Skeletal muscle tissue (tissue), 5 donors: ENCODE results near the gene HINT3. TPM values are rescaled to one million over a fixed set of nuclear protein-coding genes. Genes with fewer than 3 reads are reported as not detected.
"Not testable (repeated sequence)": the region's sequence is repeated elsewhere in the genome, so short reads cannot be mapped to it uniquely, and the experiment has no call there.

Experiments
- H3K27ac ChIP-seq: one replicate; pipeline ENCODE4 v1.7.0; 2013; ENCODE audit warnings: mild to moderate bottlenecking, low read depth, low read length, inconsistent platforms
- H3K27me3 ChIP-seq, 3 donors: one replicate each; pipeline ENCODE4 v1.7.0; 2013; ENCODE audit warnings: low read length in 3 of 3; ENCODE audit not compliant: control insufficient read depth in 3 of 3, insufficient read depth in 3 of 3
- H3K36me3 ChIP-seq, 3 donors: one replicate each; pipeline ENCODE4 v1.7.0; 2013; ENCODE audit warnings: low read length in 3 of 3; ENCODE audit not compliant: control insufficient read depth in 3 of 3, insufficient read depth in 3 of 3
- H3K4me1 ChIP-seq, 3 donors: one replicate each; pipeline ENCODE4 v1.7.0; 2013; ENCODE audit warnings: low read length in 3 of 3, mild to moderate bottlenecking in 3 of 3; ENCODE audit not compliant: control insufficient read depth in 3 of 3, insufficient read depth in 3 of 3
- H3K4me3 ChIP-seq, 3 donors: one replicate each; pipeline ENCODE4 v1.7.0; 2013; ENCODE audit warnings: low read length in 3 of 3
- H3K9ac ChIP-seq, 3 donors: one replicate each; pipeline ENCODE4 v1.7.0; 2013; ENCODE audit warnings: low read length in 3 of 3, mild to moderate bottlenecking in 3 of 3, moderate library complexity in 2 of 3, low read depth in 1 of 3
- H3K9me3 ChIP-seq, 3 donors: one replicate each; pipeline ENCODE4 v1.7.0; 2013; ENCODE audit warnings: low read length in 3 of 3; ENCODE audit not compliant: control insufficient read depth in 3 of 3
- small RNA-seq: library from RNA; depleted of rRNA; stranded (forward); fragments of <200 nt; gene quantifications from one replicate; pipeline ENCODE3, GENCODE V24; 2014
- total RNA-seq: library from RNA; depleted of rRNA; stranded (reverse); fragments of >200 nt; gene quantifications from one replicate; pipeline ENCODE4 v1.2.3, GENCODE V29; 2014
- donor health status: Osteomylitis.

The HINT3 gene
- total RNA-seq, 1 donor from 2014 or later = 18.8 TPM

- Histone ChIP-seq H3K9ac (no peak overlapping the region), H3K4me1 (no peaks in the 10 kb centered on the region), H3K27me3 (no peaks in the 10 kb centered on the region), H3K27ac (no peak overlapping the region), H3K4me3 (no peak overlapping the region), H3K9me3 (no peaks in the 10 kb centered on the region), H3K36me3 (peaks cover 20 to 54% (median 38%) of the 10 kb centered on the region in 3 donors)
Measured at GRCh38 chr6:126016591-126016990, 60.0 kb downstream of the HINT3 start.

GRCh38 chr6:126017668-126018067 lies 61.1 kb downstream of the HINT3 start:
- Histone ChIP-seq H3K9ac (no peak overlapping the region), H3K27me3 (no peaks in the 10 kb centered on the region), H3K4me1 (no peaks in the 10 kb centered on the region), H3K27ac (no peak overlapping the region), H3K4me3 (no peak overlapping the region), H3K36me3 (peaks cover 17 to 51% (median 34%) of the 10 kb centered on the region in 3 donors), H3K9me3 (no peaks in the 10 kb centered on the region)

GRCh38 chr6:126020305-126021050 lies 63.9 kb downstream of the HINT3 start:
- H3K9ac ChIP-seq = no peak overlapping the region
- H3K27ac ChIP-seq = no peak overlapping the region
- H3K36me3 ChIP-seq = peaks cover 12 to 39% (median 23%) of the 10 kb centered on the region in 3 donors

GRCh38 chr6:126023474-126023873 lies 66.9 kb downstream of the HINT3 start:
- not testable (repeated sequence) for H3K4me3 ChIP-seq, H3K27me3 ChIP-seq, H3K9me3 ChIP-seq, H3K9ac ChIP-seq, H3K27ac ChIP-seq, H3K4me1 ChIP-seq
- peaks cover 9 to 31% (median 21%) of the 10 kb centered on the region in 3 donors for H3K36me3 ChIP-seq

More at GRCh38 chr6:126020305-126021050, 63.9 kb downstream of the HINT3 start:
- Histone ChIP-seq H3K9me3 (no peaks in the 10 kb centered on the region), H3K27me3 (no peaks in the 10 kb centered on the region), H3K4me3 (no peak overlapping the region), H3K4me1 (no peaks in the 10 kb centered on the region)

DNA sequence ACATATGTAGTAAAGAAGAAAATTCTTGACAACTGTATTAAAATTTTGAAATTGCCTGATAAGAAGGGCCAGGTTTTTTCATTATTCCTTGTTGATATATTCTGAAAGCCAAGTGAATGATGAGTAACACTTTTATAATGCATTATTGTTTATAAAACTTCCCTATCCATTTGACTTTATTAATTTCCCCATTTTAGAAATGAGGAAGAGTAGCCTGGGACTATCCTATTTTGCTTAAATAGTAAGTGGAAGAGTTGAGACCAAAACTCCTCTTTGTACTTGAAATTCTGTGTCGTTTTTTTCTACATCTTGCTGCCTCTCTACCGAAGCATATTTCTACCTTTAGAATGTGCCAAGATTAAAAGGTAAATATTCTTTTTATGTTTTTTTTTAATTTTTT lies 69.4 kb downstream of the HINT3 start:
- Histone ChIP-seq H3K9ac (no peak overlapping the region), H3K27me3 (no peaks in the 10 kb centered on the region), H3K36me3 (peaks cover 5 to 21% (median 18%) of the 10 kb centered on the region in 3 donors), H3K4me1 (no peaks in the 10 kb centered on the region), H3K9me3 (no peaks in the 10 kb centered on the region), H3K4me3 (no peak overlapping the region), H3K27ac (no peak overlapping the region)

- Histone ChIP-seq H3K4me3 (no peak overlapping the region), H3K27me3 (no peaks in the 10 kb centered on the region), H3K9ac (no peak overlapping the region), H3K27ac (no peak overlapping the region), H3K36me3 (peaks cover 3 to 15% (median 8%) of the 10 kb centered on the region in 3 donors), H3K9me3 (no peaks in the 10 kb centered on the region), H3K4me1 (no peaks in the 10 kb centered on the region)
Measured at GRCh38 chr6:126027601-126028000, 71.0 kb downstream of the HINT3 start.

Small RNA genes lying within 50 kb of the gene (small RNA-seq; reads per million reads assigned to genes)
- not detected for gene RNA5SP216

Other genes starting within 250 kb of the HINT3 start
- gene HEY2, start 207.1 kb upstream of the HINT3 start, total RNA-seq = 7.3 TPM
- gene NCOA7, start 165.8 kb upstream of the HINT3 start, total RNA-seq = 6.3 TPM
- gene TRMT11, start 29.8 kb downstream of the HINT3 start, total RNA-seq = 21.4 TPM